SK-N-MC (cell line): ENCODE measurements around the gene ANGEL1.

Source experiments
- DNase-seq: peaks from one replicate; pipeline ENCODE4 v3.0.0-alpha.2; 2011; ENCODE audit warnings: low read depth, low spot score
- H3K27ac ChIP-seq: fragments of 200-600 bp; sonication (generic); 2 replicates; pipeline ENCODE4 v1.5.1; 2016; ENCODE audit warnings: mixed run types
- H3K36me3 ChIP-seq: fragments of 200-600 bp; sonication (generic); 2 replicates; pipeline ENCODE4 v1.6.1; 2017; ENCODE audit warnings: antibody characterized with exemption, low read length, mixed read lengths; ENCODE audit not compliant: insufficient read depth
- H3K4me3 ChIP-seq: fragments of 200-600 bp; sonication (generic); 2 replicates; pipeline ENCODE4 v1.5.1; 2016
- H3K9ac ChIP-seq: fragments of 200-600 bp; sonication (generic); 2 replicates; pipeline ENCODE4 v1.8.0; 2017; ENCODE audit warnings: mixed run types, mixed read lengths; ENCODE audit not compliant: insufficient read length
- H3K9me3 ChIP-seq: fragments of 200-600 bp; sonication (generic); 2 replicates; pipeline ENCODE4 v1.6.1; 2017; ENCODE audit warnings: low read depth, mild to moderate bottlenecking, antibody characterized with exemption, low read length, moderate library complexity, mixed read lengths
- EZH2 ChIP-seq: fragments of 200-600 bp; sonication (generic); IDR thresholded peaks from one replicate; pipeline ENCODE4 v1.6.1; 2017; ENCODE audit warnings: antibody characterized with exemption
- FOXP2 ChIP-seq: optimal IDR thresholded peaks from 2 replicates; pipeline ENCODE3; 2011; ENCODE audit warnings: mild to moderate bottlenecking, moderate library complexity; ENCODE audit not compliant: insufficient read depth; ENCODE audit errors: extremely low read length, control extremely low read depth
- POLR2AphosphoS5 ChIP-seq: IDR thresholded peaks from 2 replicates; pipeline ENCODE4 v1.6.1; 2012; ENCODE audit warnings: mild to moderate bottlenecking, low read depth, low read length, borderline replicate concordance

ANGEL1 gene

DNA sequence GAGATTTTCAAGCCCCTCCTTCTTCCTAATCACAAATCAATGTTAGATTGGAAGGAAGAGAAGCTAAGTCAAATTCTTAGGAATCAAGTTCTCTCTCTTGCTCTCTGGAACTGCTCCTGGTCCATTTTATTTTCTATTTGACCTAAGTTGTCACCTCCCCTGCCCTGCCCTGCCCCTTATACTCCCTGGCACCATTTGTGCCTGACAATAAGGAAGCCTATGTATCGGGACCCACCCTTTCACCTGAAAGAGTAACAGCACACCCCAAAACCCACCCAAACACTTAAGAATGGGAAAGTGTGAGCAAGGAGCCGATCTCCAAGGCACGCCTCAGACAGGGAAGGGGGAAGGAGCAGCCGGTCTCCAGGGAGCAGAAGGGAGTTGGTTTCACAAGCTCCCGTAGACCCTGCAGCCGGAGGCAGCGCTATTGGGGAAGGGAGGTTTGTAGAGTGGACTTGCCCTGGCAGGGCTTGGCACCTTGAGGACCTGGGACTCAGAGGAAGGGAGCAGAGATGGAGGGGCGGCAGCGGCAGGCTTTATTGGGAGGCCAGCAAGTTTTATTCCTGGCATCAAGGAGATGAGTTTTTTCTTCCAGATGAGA, 15.1 kb upstream of the ANGEL1 start:
- DNase-seq, result no peak
- no peaks in the 10 kb centered on the region for H3K36me3 ChIP-seq
- no peak overlapping the region for H3K4me3 ChIP-seq
- no peaks in the 10 kb centered on the region for H3K9me3 ChIP-seq
- no peak overlapping the region for H3K9ac ChIP-seq
- no peak for TF ChIP-seq POLR2AphosphoS5
- TF ChIP-seq FOXP2, result no peak
- TF ChIP-seq EZH2, result no peak
- no peak overlapping the region for H3K27ac ChIP-seq

DNA sequence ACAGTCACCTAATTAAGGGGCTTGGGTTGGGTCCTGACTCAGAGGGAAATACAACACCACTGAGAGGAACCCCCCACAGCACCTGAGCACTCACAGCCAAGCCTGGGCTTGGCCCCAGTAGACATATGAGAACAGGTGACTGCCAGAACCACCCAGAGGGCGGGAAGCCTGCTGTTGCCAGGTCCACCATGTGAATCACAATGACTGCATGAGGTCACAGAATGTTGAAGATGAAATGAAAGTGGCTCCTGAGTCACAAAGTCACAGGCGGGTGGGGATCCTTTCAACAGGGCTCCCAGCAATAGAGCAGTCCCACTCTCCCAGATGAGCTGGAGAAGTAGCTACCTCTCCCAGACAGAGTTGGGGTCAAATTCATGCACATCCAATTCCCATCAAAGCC, 13.4 kb upstream of the ANGEL1 start, which contains the start of gene LRRC74A:
TSS of gene LRRC74A (plus strand) at position 287 of the 400 bp plus-strand sequence. CDS start 290 bp downstream, outside the sequence.
- TF ChIP-seq POLR2AphosphoS5, result no peak
- no peak for TF ChIP-seq EZH2
- no peak for TF ChIP-seq FOXP2
- Histone ChIP-seq H3K9me3 (no peaks in the 10 kb centered on the region), H3K36me3 (no peaks in the 10 kb centered on the region), H3K9ac (no peak within 1 kb of the TSS), H3K4me3 (no peak within 1 kb of the TSS), H3K27ac (no peak within 1 kb of the TSS)
- DNase-seq, result no peak

DNA sequence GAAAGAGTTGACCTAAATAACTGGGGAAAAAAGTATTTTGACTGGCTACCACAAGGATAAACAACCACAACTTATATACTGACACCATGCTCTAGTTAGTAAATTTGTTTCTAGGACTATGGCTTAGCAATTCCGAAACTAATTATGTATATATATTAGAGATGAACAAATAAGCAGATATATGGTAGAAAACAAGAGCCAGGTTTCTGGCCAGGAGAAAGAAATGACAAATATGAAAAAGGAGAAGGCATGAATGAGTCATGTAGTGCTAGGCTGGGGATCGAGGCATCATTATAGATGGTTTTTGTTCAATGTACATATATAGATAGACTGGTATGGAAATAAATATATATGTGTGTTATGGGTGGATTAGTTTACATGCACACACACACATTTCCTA, 8.0 kb upstream of the ANGEL1 start:
- no peak for DNase-seq
- no peak overlapping the region for H3K27ac ChIP-seq
- TF ChIP-seq POLR2AphosphoS5 (no peak), FOXP2 (no peak), EZH2 (no peak)

DNA sequence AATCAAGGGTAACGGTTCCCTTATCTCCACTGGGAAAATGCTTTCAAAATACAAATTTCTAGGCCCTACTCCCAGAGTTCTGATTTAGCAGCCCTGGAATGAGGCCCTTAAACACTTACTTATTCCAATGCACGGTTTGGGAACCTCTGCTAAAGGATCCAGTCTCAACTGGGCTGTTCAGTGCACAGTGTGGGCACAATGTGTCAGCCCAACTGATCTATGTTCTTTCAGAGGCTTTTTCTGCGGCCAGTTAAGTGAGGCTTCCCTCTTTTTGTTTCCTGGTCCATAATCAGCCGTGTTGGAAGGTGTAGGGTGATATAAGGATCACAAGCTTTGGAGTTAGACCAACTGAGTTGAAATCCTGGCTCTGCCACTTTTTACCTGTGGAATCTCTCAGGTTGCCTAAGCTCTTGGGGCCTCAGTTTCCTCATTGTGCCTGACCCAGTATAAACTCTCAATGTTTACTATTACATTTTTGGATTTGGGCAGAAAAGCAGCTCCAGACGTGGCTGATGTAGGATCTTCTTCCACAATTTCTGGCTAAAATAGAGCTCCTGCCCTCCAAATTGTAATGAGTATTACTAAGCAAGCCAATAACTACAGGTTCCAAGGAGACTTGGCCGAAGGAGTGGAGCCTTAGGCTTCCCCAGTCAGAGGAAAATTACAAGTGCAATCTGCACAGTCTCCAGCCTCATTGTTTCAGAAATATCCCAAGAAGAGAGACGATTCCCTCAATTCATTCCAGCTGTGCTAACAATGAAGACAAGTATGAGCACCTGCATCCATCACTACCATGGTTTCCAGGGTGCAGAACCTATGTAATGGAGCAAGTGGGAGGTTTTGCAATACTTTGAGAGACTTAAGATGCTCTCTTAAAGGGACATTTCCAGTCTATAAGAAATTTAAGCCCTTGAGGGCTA, 2.3 kb upstream of the ANGEL1 start:
- TF ChIP-seq POLR2AphosphoS5 (no peak), EZH2 (no peak), FOXP2 (no peak)
- H3K9me3 ChIP-seq, result no peaks in the 10 kb centered on the region
- DNase-seq, result no peak
- H3K9ac ChIP-seq, result no peak overlapping the region
- H3K36me3 ChIP-seq, result no peaks in the 10 kb centered on the region
- H3K4me3 ChIP-seq, result no peak overlapping the region
- no peak overlapping the region for H3K27ac ChIP-seq

More for the DNA sequence above, 8.0 kb upstream of the ANGEL1 start:
- Histone ChIP-seq H3K9me3 (no peaks in the 10 kb centered on the region), H3K36me3 (no peaks in the 10 kb centered on the region), H3K9ac (no peak overlapping the region), H3K4me3 (no peak overlapping the region)

DNA sequence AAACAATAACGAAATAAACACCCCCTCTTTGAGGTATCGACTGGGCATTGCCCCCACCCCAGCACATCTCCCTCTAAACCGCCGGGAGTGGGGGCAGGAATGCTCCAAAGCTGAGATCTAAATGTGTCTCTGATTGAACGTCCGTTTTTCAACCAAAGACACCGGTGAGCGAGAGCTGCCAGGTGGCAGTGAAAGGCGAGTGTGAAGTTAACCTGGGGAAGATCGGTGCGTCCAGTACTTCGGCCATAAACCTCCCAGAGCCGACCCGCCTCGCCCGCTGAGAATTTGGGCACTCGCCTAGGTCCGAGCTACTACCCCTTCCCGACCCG, 625 bp downstream of the ANGEL1 start:
- no peak for DNase-seq
- Histone ChIP-seq H3K9ac (peak overlapping the region; percentile 80), H3K9me3 (no peaks in the 10 kb centered on the region), H3K27ac (no peak overlapping the region), H3K4me3 (peak overlapping the region; percentile 91), H3K36me3 (peaks cover 14% of the 10 kb centered on the region; the same call in 1 of the 2 replicates)
- TF ChIP-seq FOXP2, result no peak
- TF ChIP-seq EZH2, result no peak
- no peak for TF ChIP-seq POLR2AphosphoS5

DNA sequence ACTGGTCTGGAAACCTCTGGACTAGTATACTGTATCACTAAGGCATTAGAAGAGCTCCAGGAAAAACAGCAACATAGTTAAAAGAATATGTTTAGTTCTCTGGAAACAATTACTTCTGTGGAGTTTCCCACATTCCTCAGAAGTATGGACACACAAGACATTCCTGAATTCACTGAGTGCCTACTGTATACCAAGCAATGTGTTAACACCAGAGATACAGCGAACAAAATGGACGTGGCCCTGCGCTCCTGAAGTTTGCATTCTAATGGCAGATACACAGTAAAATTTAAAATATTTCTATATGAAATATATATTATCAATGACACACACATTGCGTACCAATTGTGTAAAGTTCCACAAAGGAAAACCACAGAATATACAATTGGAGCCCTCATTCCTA, 1.1 kb downstream of the ANGEL1 start:
- no peak for DNase-seq
- Histone ChIP-seq H3K27ac (no peak overlapping the region), H3K4me3 (peak overlapping the region; percentile 91), H3K9ac (peak overlapping the region; percentile 80), H3K9me3 (no peaks in the 10 kb centered on the region), H3K36me3 (peaks cover 18% of the 10 kb centered on the region; the same call in 1 of the 2 replicates)
- TF ChIP-seq FOXP2, result no peak
- TF ChIP-seq EZH2, result no peak
- TF ChIP-seq POLR2AphosphoS5, result no peak

DNA sequence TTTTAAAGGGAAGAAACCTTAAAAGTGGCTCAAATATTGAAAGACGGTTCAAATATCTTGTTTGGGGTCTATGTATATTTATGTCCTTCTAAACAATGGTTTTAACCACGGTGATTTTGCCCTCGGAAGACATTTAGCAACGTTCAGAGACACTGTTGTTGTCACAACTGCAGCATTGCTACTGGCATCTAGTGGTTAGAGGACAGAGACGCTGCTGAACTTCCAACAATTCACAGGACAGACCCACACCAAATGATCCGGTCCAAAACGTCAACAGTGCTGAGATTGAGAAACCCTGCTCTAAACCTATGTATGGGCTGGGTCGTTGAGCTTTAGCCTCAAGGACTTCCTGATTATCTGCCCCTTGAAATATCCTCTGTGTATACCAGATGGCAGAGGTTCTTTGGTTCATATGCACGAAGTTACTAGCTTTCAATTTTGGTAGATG, 1.7 kb downstream of the ANGEL1 start:
- TF ChIP-seq POLR2AphosphoS5 (no peak), EZH2 (no peak), FOXP2 (no peak)
- Histone ChIP-seq H3K27ac (no peak overlapping the region), H3K9ac (peak overlapping the region; percentile 61), H3K36me3 (peaks cover 21% of the 10 kb centered on the region; the same call in 1 of the 2 replicates), H3K9me3 (no peaks in the 10 kb centered on the region), H3K4me3 (peak overlapping the region; percentile 91)
- DNase-seq, result no peak

DNA sequence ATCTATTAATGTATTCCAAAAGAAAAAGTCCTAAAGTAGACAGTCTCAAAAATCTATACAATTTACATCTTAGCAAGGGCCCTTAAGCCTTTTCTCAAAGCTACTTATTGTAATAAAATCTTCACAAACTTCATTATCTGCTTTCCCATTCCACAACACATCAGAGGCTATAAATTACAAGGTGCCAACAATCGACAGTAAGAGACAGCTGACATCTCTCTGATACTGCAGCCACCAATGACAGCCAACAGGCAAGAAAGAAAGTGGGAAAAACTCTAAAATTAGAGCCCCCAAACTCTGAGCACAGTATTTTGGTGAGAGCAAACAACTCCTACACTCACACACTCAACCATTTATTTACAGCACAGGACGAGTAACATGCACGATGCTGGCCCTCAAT, 2.2 kb downstream of the ANGEL1 start:
- Histone ChIP-seq H3K27ac (no peak overlapping the region), H3K36me3 (peaks cover 21% of the 10 kb centered on the region; the same call in 1 of the 2 replicates), H3K4me3 (peak overlapping the region; percentile 91), H3K9me3 (no peaks in the 10 kb centered on the region), H3K9ac (no peak overlapping the region)
- no peak for DNase-seq
- TF ChIP-seq POLR2AphosphoS5 (no peak), EZH2 (no peak), FOXP2 (no peak)
